Omental fat pad (tissue), 4 donors: Measurements from ENCODE around the gene SLC5A6. TPM values are rescaled to one million over a fixed set of nuclear protein-coding genes. Genes with fewer than 3 reads are reported as not detected.

Experiments
- ATAC-seq: fragments of 150-250 bp; one replicate; pipeline ENCODE4 v1.9.1; 2016; ENCODE audit warnings: mild to moderate bottlenecking, moderate library complexity; ENCODE audit not compliant: low FRiP score
- DNase-seq: peaks from one replicate; pipeline ENCODE4 v3.0.0-alpha.2; 2019; ENCODE audit warnings: low spot score
- CTCF ChIP-seq, 3 donors: fragments of 450-650 bp; IDR thresholded peaks; one replicate each; pipeline ENCODE4 v1.5.1; 2016 to 2017; ENCODE audit warnings: antibody characterized with exemption in 3 of 3, mild to moderate bottlenecking in 3 of 3, moderate library complexity in 2 of 3
- total RNA-seq, 4 donors: library from RNA; depleted of rRNA; stranded (reverse); fragments of >200 nt; gene quantifications; one replicate each; pipeline ENCODE4 v1.1.0, GENCODE V29; 2016

SLC5A6 gene
- total RNA-seq, 4 donors from 2014 or later = 37.4 to 106 (median 83.6) TPM

GRCh38 chr2:27237341-27237945, 25.4 kb upstream of the SLC5A6 start:
- DNase-seq (no peak), ATAC-seq (no peak)

GRCh38 chr2:27236626-27237025, 24.6 kb upstream of the SLC5A6 start:
- ATAC-seq (no peak), DNase-seq (no peak)
- no peak for TF ChIP-seq CTCF (IDR thresholded peaks at IDR 0.05)

More at GRCh38 chr2:27237341-27237945, 25.4 kb upstream of the SLC5A6 start:
- TF ChIP-seq CTCF (IDR thresholded peaks at IDR 0.05) = no peak

GRCh38 chr2:27236136-27236535, 24.1 kb upstream of the SLC5A6 start:
- ATAC-seq (no peak), DNase-seq (no peak)
- TF ChIP-seq CTCF (IDR thresholded peaks at IDR 0.05) = no peak

- no peak for DNase-seq
- ATAC-seq = no peak
- TF ChIP-seq CTCF (IDR thresholded peaks at IDR 0.05) = no peak
Measured at GRCh38 chr2:27233341-27233740, 21.3 kb upstream of the SLC5A6 start.

- DNase-seq (no peak), ATAC-seq (no peak)
- no peak for TF ChIP-seq CTCF (IDR thresholded peaks at IDR 0.05)
Measured at GRCh38 chr2:27231921-27232320, 19.9 kb upstream of the SLC5A6 start.

- no peak for ATAC-seq
- DNase-seq = no peak
- TF ChIP-seq CTCF (IDR thresholded peaks at IDR 0.05) = no peak
Measured at GRCh38 chr2:27227501-27227900, 15.4 kb upstream of the SLC5A6 start.

- DNase-seq (no peak), ATAC-seq (no peak)
- TF ChIP-seq CTCF (IDR thresholded peaks at IDR 0.05) = no peak
Measured at GRCh38 chr2:27225526-27225925, 13.5 kb upstream of the SLC5A6 start.
